Psoas muscle (tissue), 8 donors: ENCODE data around the gene LMCD1. TPM values are rescaled to one million over a fixed set of nuclear protein-coding genes. Genes with fewer than 3 reads are reported as not detected.

Experiments
- ATAC-seq, 4 donors: fragments of 200-7000 bp; cut with Tn5 transposase; one replicate each; pipeline ENCODE4 v1.9.1; 2020; ENCODE audit warnings: moderate library complexity in 3 of 4, mild to moderate bottlenecking in 2 of 4
- DNase-seq, 2 donors: peaks; one replicate each; pipeline ENCODE4 v3.0.0-alpha.2; 2020
- H3K27ac ChIP-seq: fragments of 200-600 bp; one replicate; pipeline ENCODE4 v1.8.0; 2022
- H3K27me3 ChIP-seq, 3 donors: fragments of 200-600 bp in 1 of 3; one replicate each; pipeline versions ENCODE4 v1.6.1 to v1.8.0; 2013 to 2022; ENCODE audit warnings: low read length in 2 of 3, mild to moderate bottlenecking in 2 of 3, moderate library complexity in 1 of 3; ENCODE audit not compliant: insufficient read depth in 3 of 3
- H3K36me3 ChIP-seq, 2 donors: fragments of 200-600 bp in 1 of 2; one replicate each; pipeline versions ENCODE4 v1.6.1 to v1.8.0; 2013 to 2022; ENCODE audit warnings: low read depth in 1 of 2, mild to moderate bottlenecking in 1 of 2, moderate library complexity in 1 of 2; ENCODE audit not compliant: insufficient read depth in 1 of 2
- H3K4me1 ChIP-seq: fragments of 200-600 bp; one replicate; pipeline ENCODE4 v1.8.0; 2022
- H3K4me3 ChIP-seq: fragments of 200-600 bp; one replicate; pipeline ENCODE4 v1.8.0; 2022; ENCODE audit warnings: mild to moderate bottlenecking
- H3K9me3 ChIP-seq: fragments of 200-600 bp; one replicate; pipeline ENCODE4 v1.8.0; 2022
- WGBS, 3 donors: extraction: QIAGEN DNeasy Blood & Tissue Kit; methylation state at CpG; one replicate each; pipeline versions ENCODE4 v1.1.6 to v1.1.7; 2013; 5-methylcytosine and 5-hydroxymethylcytosine counted together
- intact Hi-C, 2 donors: fragments of 100-400 bp; cut with DNase I; formaldehyde crosslinking; loops; one replicate each; pipeline versions ENCODE4 v1.11.0 to v1.14.2; 2022
- polyA plus RNA-seq, 3 donors: library from polyadenylated mRNA; stranded (reverse); fragments of 200-250 nt; gene quantifications; one replicate each; pipeline ENCODE4 v1.2.3, GENCODE V29; 2013
- total RNA-seq, 4 donors: library from RNA; stranded (reverse); fragmentation: NEBNext Ultra II Directional in 2 of 4; extraction: Animal tissue kit (Norgen Biotek cat#: 25700) in 2 of 4; gene quantifications; one replicate each; pipeline versions ENCODE4 v1.2.1 to v1.2.4, GENCODE V29; 2021 to 2023
- TF ChIP-seq, protein P1 (sequence below): fragments of 200-600 bp; IDR thresholded peaks from one replicate; pipeline ENCODE4 v1.8.0; 2022; ENCODE audit warnings: antibody characterized with exemption
- donor health status: healthy with polysubstance abuse.
- donor health status: DM: no; HTN: no; CAD: no; lungs with moderate emphysema.
- donor health status: Bipolar disorder and iron deficiency.
- donor health status: healthy.
- donor health status: DM: yes; HTN: yes; CAD: no.
- donor health status: DM: no; HTN: no; CAD: no.
- donor health status: DM: no; HTN: no; CAD: no.
- donor health status: DM: yes; HTN: yes; CAD: no.

Gene LMCD1
- total and polyA plus RNA-seq, 7 donors, result 83.0 to 1,120 (median 411) TPM

DNA sequence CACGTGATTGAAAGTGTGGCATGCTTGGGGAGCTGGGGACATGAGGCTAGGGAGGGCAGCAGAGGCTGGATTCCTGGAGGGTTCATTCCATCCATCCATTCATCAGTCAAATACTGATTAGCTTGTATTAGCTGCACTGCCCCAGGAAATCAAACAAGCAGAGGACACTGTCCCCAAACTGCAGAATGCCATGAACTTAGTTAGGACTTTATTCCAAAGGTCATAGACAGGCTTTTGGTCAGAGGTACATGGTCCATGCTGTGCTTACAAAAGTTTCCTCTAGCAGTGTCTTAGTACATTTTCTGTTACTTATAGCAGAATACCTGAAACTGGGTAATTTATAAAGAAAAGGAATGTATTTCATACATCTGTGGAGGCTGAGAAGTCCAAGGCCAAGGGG, 47.7 kb downstream of the LMCD1 start:
- Histone ChIP-seq H3K4me1 (peaks cover 46% of the 10 kb centered on the region), H3K27ac (peak overlapping the region; percentile 56), H3K4me3 (no peak overlapping the region), H3K36me3 (peaks cover 6 to 86% of the 10 kb centered on the region in 2 donors), H3K9me3 (no peaks in the 10 kb centered on the region), H3K27me3 (no peaks in the 10 kb centered on the region)
- 46 to 85% (median 56%) methylated on average over 1 of the region's 1 CpG for WGBS, 3 donors
- no peak for DNase-seq
- ATAC-seq, result no peak
- TF ChIP-seq, protein P1, sequence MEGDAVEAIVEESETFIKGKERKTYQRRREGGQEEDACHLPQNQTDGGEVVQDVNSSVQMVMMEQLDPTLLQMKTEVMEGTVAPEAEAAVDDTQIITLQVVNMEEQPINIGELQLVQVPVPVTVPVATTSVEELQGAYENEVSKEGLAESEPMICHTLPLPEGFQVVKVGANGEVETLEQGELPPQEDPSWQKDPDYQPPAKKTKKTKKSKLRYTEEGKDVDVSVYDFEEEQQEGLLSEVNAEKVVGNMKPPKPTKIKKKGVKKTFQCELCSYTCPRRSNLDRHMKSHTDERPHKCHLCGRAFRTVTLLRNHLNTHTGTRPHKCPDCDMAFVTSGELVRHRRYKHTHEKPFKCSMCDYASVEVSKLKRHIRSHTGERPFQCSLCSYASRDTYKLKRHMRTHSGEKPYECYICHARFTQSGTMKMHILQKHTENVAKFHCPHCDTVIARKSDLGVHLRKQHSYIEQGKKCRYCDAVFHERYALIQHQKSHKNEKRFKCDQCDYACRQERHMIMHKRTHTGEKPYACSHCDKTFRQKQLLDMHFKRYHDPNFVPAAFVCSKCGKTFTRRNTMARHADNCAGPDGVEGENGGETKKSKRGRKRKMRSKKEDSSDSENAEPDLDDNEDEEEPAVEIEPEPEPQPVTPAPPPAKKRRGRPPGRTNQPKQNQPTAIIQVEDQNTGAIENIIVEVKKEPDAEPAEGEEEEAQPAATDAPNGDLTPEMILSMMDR, result no peak
- intact Hi-C loops, result no loop called here

DNA sequence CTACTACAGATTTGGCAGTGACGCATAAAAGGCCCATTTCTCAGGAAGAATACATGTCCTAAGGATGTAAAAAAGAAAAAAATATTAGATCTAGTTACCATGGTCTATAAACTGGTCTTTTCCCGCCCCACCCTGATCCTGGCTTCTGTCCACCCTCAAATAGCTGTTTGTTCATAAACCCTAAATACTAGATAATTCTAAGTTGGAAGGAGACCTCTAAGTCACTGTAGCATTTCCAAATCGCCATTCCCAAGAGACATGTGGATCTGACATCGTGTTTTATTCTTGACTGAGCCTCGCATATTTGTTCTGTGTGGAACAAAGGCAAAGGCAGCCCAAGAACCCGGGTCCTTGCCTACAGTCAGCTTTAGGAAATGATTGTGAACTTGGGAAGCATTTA, 49.0 kb downstream of the LMCD1 start:
- Histone ChIP-seq H3K27ac (peak overlapping the region; percentile 56), H3K4me1 (peaks cover 58% of the 10 kb centered on the region), H3K27me3 (no peaks in the 10 kb centered on the region), H3K9me3 (no peaks in the 10 kb centered on the region), H3K4me3 (no peak overlapping the region), H3K36me3 (peaks cover 5 to 74% of the 10 kb centered on the region in 2 donors)
- TF ChIP-seq, protein P1, result no peak
- WGBS, 3 donors, result 38 to 46% (median 43%) methylated on average over 6 of the region's 6 CpGs
- ATAC-seq (no peak), DNase-seq (no peak)
- intact Hi-C loops, result no loop called here

DNA sequence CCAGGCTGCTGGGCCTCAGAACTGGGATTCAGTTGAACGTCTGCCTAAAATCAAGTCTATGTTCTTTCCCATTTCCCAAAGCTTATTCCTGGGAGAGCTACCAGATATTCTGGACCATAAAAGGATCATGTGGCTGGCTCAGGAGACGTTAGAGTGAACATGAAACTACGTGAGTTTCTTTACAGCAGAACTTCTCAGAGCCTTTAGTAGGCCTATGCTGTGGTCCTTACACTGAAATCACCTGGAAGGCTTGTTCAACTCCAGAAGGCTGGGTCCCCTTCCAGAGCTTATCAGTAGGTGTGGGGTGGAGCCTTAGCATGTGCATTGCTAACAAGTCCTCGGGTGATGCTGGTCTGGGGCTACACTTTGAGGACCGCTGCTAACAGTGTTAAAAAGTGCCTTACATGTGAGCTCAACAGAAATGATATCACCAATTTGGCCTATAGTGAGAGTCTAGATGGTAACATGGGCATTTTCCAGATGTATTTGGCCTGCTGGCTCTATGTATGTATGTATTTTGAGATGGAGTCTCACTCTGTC, 50.7 kb downstream of the LMCD1 start:
- no peak for DNase-seq
- peak overlapping the region; percentile 68 for H3K27ac ChIP-seq
- 50 to 56% (median 55%) methylated on average over 5 of the region's 5 CpGs for WGBS, 3 donors
- H3K4me1 ChIP-seq, result peaks cover 57% of the 10 kb centered on the region
- TF ChIP-seq, protein P1, result no peak
- intact Hi-C loops, result no loop called here
- no peak for ATAC-seq
- H3K36me3 ChIP-seq, result peaks cover 5 to 71% of the 10 kb centered on the region in 2 donors
- H3K9me3 ChIP-seq, result no peaks in the 10 kb centered on the region
- H3K27me3 ChIP-seq, result no peaks in the 10 kb centered on the region
- H3K4me3 ChIP-seq, result no peak overlapping the region

GRCh38 chr3:8553405-8553804, 51.8 kb downstream of the LMCD1 start:
- no peaks in the 10 kb centered on the region for H3K27me3 ChIP-seq
- H3K9me3 ChIP-seq, result no peaks in the 10 kb centered on the region
- intact Hi-C loops, result no loop called here
- peaks cover 67% of the 10 kb centered on the region for H3K4me1 ChIP-seq
- peak overlapping the region; percentile 68 for H3K27ac ChIP-seq
- no peak overlapping the region for H3K4me3 ChIP-seq
- peak; percentile 50 to 75 (median 68) for ATAC-seq
- peaks cover 5 to 70% of the 10 kb centered on the region in 2 donors for H3K36me3 ChIP-seq
- WGBS, 3 donors, result 28 to 39% (median 39%) methylated on average over 6 of the region's 6 CpGs
- peak in 1 of 2 donors; percentile 71 for DNase-seq
- TF ChIP-seq, protein P1, result no peak

GRCh38 chr3:8554696-8555095, 53.1 kb downstream of the LMCD1 start:
- H3K4me3 ChIP-seq, result no peak overlapping the region
- 39 to 52% (median 51%) methylated on average over 11 of the region's 11 CpGs for WGBS, 3 donors
- intact Hi-C loops, result no loop called here
- peak overlapping the region; percentile 76 for H3K27ac ChIP-seq
- H3K36me3 ChIP-seq, result peaks cover 7 to 68% of the 10 kb centered on the region in 2 donors
- ATAC-seq (no peak), DNase-seq (no peak)
- no peaks in the 10 kb centered on the region for H3K27me3 ChIP-seq
- H3K9me3 ChIP-seq, result no peaks in the 10 kb centered on the region
- peaks cover 70% of the 10 kb centered on the region for H3K4me1 ChIP-seq
- TF ChIP-seq, protein P1, result no peak
